Right lobe of liver (tissue), 6 donors: ENCODE measurements around the gene MOV10. TPM values are rescaled to one million over a fixed set of nuclear protein-coding genes. Genes with fewer than 3 reads are reported as not detected.

Experiments
- ATAC-seq, 4 donors: fragments of 200-7000 bp; cut with Tn5 transposase; one replicate each; pipeline ENCODE4 v1.9.1; 2020; ENCODE audit warnings: mild to moderate bottlenecking in 4 of 4, moderate library complexity in 4 of 4
- DNase-seq, 3 donors: peaks; one replicate each; pipeline ENCODE4 v3.0.0-alpha.2; 2020
- H3K27ac ChIP-seq, 3 donors: fragments of 200-600 bp; one replicate each; pipeline ENCODE4 v1.8.0; 2022
- H3K27me3 ChIP-seq, 2 donors: fragments of 200-600 bp; one replicate each; pipeline ENCODE4 v1.8.0; 2022
- H3K36me3 ChIP-seq, 4 donors: fragments of 200-600 bp; sonication (generic) in 1 of 4; one replicate each; pipeline versions ENCODE4 v1.5.1 to v1.8.0; 2017 to 2022; ENCODE audit warnings: control low read depth in 1 of 4
- H3K4me1 ChIP-seq, 4 donors: fragments of 200-600 bp; sonication (generic) in 1 of 4; one replicate each; pipeline versions ENCODE4 v1.5.1 to v1.8.0; 2017 to 2022; ENCODE audit warnings: control low read depth in 1 of 4
- H3K4me3 ChIP-seq, 3 donors: fragments of 200-600 bp; one replicate each; pipeline ENCODE4 v1.8.0; 2022
- H3K9me3 ChIP-seq, 4 donors: fragments of 200-600 bp; sonication (generic) in 1 of 4; one replicate each; pipeline versions ENCODE4 v1.5.1 to v1.8.0; 2017 to 2022; ENCODE audit warnings: control low read depth in 1 of 4
- POLR2A ChIP-seq: fragments of 450-650 bp; IDR thresholded peaks from one replicate; pipeline ENCODE4 v1.6.1; 2017; ENCODE audit warnings: antibody characterized with exemption, mild to moderate bottlenecking
- WGBS: methylation state at CpG from one replicate; pipeline ENCODE4 v1.1.6; 2018; ENCODE audit warnings: low coverage, low lambda C conversion rate; ENCODE audit not compliant: insufficient coverage; ENCODE audit errors: missing lambda C conversion rate; 5-methylcytosine and 5-hydroxymethylcytosine counted together
- intact Hi-C, 2 donors: fragments of 100-400 bp; cut with DNase I; formaldehyde crosslinking; loops; one replicate each; pipeline versions ENCODE4 v1.11.2 to v1.14.1; 2022
- total RNA-seq, 6 experiments: library from RNA; depleted of rRNA in 2 of 6; stranded (reverse); fragments of >200 nt in 2 of 6; fragmentation: NEBNext Ultra II Directional in 3 of 6; extraction: Animal tissue kit (Norgen Biotek cat#: 25700) in 3 of 6; gene quantifications; one replicate each; pipeline versions ENCODE4 v1.1.0 to v1.2.4, GENCODE V29; 2016 to 2023
- TF ChIP-seq, protein P1 (sequence below), 4 donors: fragments of 200-600 bp in 3 of 4; fragments of 450-650 bp in 1 of 4; IDR thresholded peaks; one replicate each; pipeline versions ENCODE4 v1.5.1 to v1.8.0; 2016 to 2022; ENCODE audit warnings: antibody characterized with exemption in 4 of 4, mild to moderate bottlenecking in 2 of 4
- donor health status: DM: no; HTN: yes; CAD: no.
- donor health status: DM: no; HTN: no; CAD: no.
- donor health status: DM: no; HTN: no; CAD: no.
- donor health status: DM: no; HTN: yes; CAD: no.
- donor health status: DM: no; HTN: yes; CAD: no.

The MOV10 gene
- total RNA-seq, 6 experiments from 2014 or later = 32.3 to 55.8 (median 46.2) TPM

DNA sequence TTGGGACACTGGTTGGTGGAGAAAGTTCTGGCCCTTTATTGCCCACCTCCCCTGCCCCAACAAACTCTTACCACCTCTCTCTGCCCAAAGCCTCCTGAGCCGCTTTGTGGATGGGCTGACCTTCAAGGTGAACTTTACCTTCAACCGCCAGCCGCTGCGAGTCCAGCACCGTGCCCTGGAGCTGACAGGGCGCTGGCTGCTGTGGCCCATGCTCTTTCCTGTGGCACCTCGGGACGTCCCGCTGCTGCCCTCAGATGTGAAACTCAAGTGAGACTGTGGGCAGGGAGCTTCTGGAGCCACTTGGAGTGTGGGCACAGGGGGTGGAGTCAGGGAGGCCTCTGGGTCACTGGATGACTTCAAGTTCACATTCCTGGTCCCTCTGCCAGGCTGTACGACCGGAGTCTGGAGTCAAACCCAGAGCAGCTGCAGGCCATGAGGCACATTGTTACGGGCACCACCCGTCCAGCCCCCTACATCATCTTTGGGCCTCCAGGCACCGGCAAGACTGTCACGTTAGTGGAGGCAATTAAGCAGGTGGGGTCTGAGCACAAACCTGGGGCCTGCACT, 20.0 kb downstream of the MOV10 start:
- no CpG with 5 or more reads among the region's 15 CpGs for WGBS

DNA sequence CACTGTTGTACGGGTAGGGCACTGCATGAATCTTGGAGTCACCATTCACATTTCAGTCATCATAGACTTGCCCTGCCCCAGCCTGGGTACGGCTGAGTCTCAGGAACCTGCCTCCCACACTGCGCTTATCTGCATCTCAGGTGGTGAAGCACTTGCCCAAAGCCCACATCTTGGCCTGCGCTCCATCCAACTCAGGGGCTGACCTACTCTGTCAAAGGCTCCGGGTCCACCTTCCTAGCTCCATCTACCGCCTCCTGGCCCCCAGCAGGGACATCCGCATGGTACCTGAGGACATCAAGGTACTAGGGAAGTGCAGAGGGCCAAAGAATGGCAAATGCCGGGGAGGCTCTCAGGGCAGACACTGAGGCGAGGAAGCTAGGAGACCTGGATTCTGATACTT, 20.8 kb downstream of the MOV10 start:
- WGBS = 87% methylated on average over 3 of the region's 9 CpGs
- H3K4me3 ChIP-seq = no peak overlapping the region
- peaks cover 0 to 31% (median 12%) of the 10 kb centered on the region in 4 donors for H3K36me3 ChIP-seq
- ATAC-seq (no peak), DNase-seq (no peak)
- TF ChIP-seq, protein P1, sequence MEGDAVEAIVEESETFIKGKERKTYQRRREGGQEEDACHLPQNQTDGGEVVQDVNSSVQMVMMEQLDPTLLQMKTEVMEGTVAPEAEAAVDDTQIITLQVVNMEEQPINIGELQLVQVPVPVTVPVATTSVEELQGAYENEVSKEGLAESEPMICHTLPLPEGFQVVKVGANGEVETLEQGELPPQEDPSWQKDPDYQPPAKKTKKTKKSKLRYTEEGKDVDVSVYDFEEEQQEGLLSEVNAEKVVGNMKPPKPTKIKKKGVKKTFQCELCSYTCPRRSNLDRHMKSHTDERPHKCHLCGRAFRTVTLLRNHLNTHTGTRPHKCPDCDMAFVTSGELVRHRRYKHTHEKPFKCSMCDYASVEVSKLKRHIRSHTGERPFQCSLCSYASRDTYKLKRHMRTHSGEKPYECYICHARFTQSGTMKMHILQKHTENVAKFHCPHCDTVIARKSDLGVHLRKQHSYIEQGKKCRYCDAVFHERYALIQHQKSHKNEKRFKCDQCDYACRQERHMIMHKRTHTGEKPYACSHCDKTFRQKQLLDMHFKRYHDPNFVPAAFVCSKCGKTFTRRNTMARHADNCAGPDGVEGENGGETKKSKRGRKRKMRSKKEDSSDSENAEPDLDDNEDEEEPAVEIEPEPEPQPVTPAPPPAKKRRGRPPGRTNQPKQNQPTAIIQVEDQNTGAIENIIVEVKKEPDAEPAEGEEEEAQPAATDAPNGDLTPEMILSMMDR (IDR thresholded peaks at IDR 0.05) = no peak
- no peak for TF ChIP-seq POLR2A
- H3K9me3 ChIP-seq = no peaks in the 10 kb centered on the region
- intact Hi-C loops = loop anchor here in 1 of 2 donors (10.0 kb wide), 1 partner anchor 310 kb away; no protein-coding TSS in a partner anchor
- peaks cover 4 to 26% (median 17%) of the 10 kb centered on the region in 4 donors for H3K4me1 ChIP-seq
- no peaks in the 10 kb centered on the region for H3K27me3 ChIP-seq
- H3K27ac ChIP-seq = no peak overlapping the region

More for the DNA sequence above, 20.0 kb downstream of the MOV10 start:
- intact Hi-C loops = loop anchor here in 1 of 2 donors (10.0 kb wide), 1 partner anchor 310 kb away; no protein-coding TSS in a partner anchor
- Histone ChIP-seq H3K4me3 (no peak overlapping the region), H3K27ac (no peak overlapping the region), H3K9me3 (no peaks in the 10 kb centered on the region), H3K27me3 (no peaks in the 10 kb centered on the region), H3K4me1 (peaks cover 2 to 18% (median 11%) of the 10 kb centered on the region in 4 donors), H3K36me3 (peaks cover 0 to 39% (median 14%) of the 10 kb centered on the region in 4 donors)
- no peak for TF ChIP-seq POLR2A
- TF ChIP-seq, protein P1 (IDR thresholded peaks at IDR 0.05) = no peak
- DNase-seq (no peak), ATAC-seq (peak in 1 of 4 donors; percentile 4)

DNA sequence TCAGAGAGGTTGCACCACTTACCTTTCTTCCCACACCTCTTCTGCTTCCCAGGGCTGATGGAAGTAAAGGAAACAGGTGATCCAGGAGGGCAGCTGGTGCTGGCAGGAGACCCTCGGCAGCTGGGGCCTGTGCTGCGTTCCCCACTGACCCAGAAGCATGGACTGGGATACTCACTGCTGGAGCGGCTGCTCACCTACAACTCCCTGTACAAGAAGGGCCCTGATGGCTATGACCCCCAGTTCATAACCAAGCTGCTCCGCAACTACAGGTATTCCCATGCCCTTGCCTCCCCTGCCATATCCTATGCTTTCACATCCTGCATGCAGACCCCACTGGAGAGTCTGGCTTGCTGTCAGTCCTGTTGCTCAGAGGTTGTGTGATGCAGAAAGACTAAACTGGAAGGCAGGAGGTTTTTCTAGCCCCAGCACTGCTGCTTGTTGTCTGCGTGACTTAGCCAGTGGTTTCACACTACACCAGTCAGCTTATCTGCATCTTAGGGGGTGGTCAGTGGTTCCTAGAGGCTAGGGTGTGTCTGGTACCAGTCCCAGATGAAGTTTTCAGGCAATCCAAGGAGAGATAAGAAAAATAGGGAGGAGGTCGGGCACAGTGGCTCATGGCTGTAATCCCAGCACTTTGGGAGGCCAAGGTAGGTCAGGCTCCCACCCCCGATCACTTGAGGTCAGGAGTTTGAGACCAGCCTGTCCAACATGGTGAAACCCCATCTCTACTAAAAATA, 22.3 kb downstream of the MOV10 start:
- Histone ChIP-seq H3K27ac (no peak overlapping the region), H3K27me3 (no peaks in the 10 kb centered on the region), H3K9me3 (no peaks in the 10 kb centered on the region), H3K36me3 (peaks cover 0 to 32% (median 9%) of the 10 kb centered on the region in 4 donors), H3K4me1 (peaks cover 4 to 41% (median 25%) of the 10 kb centered on the region in 4 donors), H3K4me3 (no peak overlapping the region)
- no peak for ATAC-seq
- intact Hi-C loops = loop anchor here in 1 of 2 donors (10.0 kb wide), 1 partner anchor 312 kb away; no protein-coding TSS in a partner anchor
- TF ChIP-seq, protein P1 (IDR thresholded peaks at IDR 0.05) = no peak
- TF ChIP-seq POLR2A = no peak
- DNase-seq = no peak
- WGBS = 81% methylated on average over 5 of the region's 7 CpGs

DNA sequence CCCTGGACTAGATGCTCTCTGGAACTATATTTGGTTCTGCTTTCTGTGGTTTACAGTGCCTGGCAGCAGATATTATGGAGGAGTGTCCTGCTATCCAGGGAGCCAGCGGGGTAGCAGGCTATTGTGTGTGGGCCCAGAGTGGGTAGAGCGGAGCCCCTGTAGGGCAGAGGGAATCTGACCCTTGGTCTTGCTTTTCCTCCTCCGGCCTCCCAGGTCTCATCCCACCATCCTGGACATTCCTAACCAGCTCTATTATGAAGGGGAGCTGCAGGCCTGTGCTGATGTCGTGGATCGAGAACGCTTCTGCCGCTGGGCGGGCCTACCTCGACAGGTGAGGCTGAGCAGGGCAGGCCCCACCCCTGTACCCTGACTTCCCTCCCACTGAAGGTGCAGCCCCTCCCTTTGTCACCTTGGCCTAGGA, 23.3 kb downstream of the MOV10 start:
- Histone ChIP-seq H3K4me3 (no peak overlapping the region), H3K4me1 (peaks cover 4 to 43% (median 27%) of the 10 kb centered on the region in 4 donors), H3K27me3 (no peaks in the 10 kb centered on the region), H3K9me3 (no peaks in the 10 kb centered on the region), H3K36me3 (peaks cover 0 to 32% (median 5%) of the 10 kb centered on the region in 4 donors), H3K27ac (peak overlapping the region in 2 of 3 donors; percentile 81 to 83)
- ATAC-seq (no peak), DNase-seq (no peak)
- intact Hi-C loops = loop anchor here in 1 of 2 donors (10.0 kb wide), 1 partner anchor 313 kb away; no protein-coding TSS in a partner anchor
- TF ChIP-seq, protein P1 (IDR thresholded peaks at IDR 0.05) = no peak
- TF ChIP-seq POLR2A = no peak
- 86% methylated on average over 3 of the region's 9 CpGs for WGBS
